A549 (cell line): Measurements from ENCODE around the gene ATP6V0E1. TPM values are rescaled to one million over a fixed set of nuclear protein-coding genes. Genes with fewer than 3 reads are reported as not detected.

ENCODE experiments used
- ATAC-seq, 2 experiments: fragments of 200-7000 bp in 1 of 2; fragments of >200 bp in 1 of 2; cut with Nextera tagmentation in 1 of 2; cut with Tn5 transposase in 1 of 2; 3 replicates each; pipeline versions ENCODE4 v1.8.0 to v1.9.1; 2018 to 2020; ENCODE audit warnings: mild to moderate bottlenecking in 1 of 2, moderate library complexity in 1 of 2
- CTCF ChIA-PET: fragments of 300-600 bp; sonication (Branson Sonifier 250); formaldehyde crosslinking; extraction: SDS; loops from one replicate; lab custom pipeline; 2021; ENCODE audit warnings: antibody characterized with exemption, inconsistent platforms; lab: Yijun Ruan, JAX
- POLR2A ChIA-PET: fragments of 350-600 bp; formaldehyde crosslinking; extraction: SDS; loops from one replicate; lab custom pipeline; 2021; ENCODE audit warnings: antibody characterized with exemption, inconsistent platforms; lab: Yijun Ruan, JAX
- DNase-seq, 2 experiments: peaks; one replicate each; pipeline versions ENCODE4 v3.0.0 to v3.0.0-alpha.2; 2011 to 2016; ENCODE audit warnings: low read depth in 1 of 2, low spot score in 1 of 2
- FAIRE-seq: peaks from 2 replicates; lab custom pipeline; 2011; peaks lifted over from hg19 to GRCh38; lab: Jason Lieb, UNC
- H3K27ac ChIP-seq, 2 experiments: fragments of >200 bp; sonication (Bioruptor Twin); formaldehyde crosslinking; 3 replicates each; pipeline ENCODE4 v1.5.1; 2016 to 2017
- H3K4me1 ChIP-seq: fragments of >200 bp; sonication (Bioruptor Twin); formaldehyde crosslinking; 3 replicates; pipeline ENCODE4 v1.6.1; 2016
- H3K4me2 ChIP-seq: fragments of >200 bp; sonication (Bioruptor Twin); formaldehyde crosslinking; 3 replicates; pipeline ENCODE4 v1.6.1; 2016
- H3K4me3 ChIP-seq: fragments of >200 bp; sonication (Bioruptor Twin); formaldehyde crosslinking; 3 replicates; pipeline ENCODE4 v1.5.1; 2016
- H3K9me3 ChIP-seq: fragments of >200 bp; sonication (Bioruptor Twin); formaldehyde crosslinking; 3 replicates; pipeline ENCODE4 v1.6.1; 2016
- CBX8 ChIP-seq: fragments of 200-600 bp; sonication (generic); IDR thresholded peaks from 2 replicates; pipeline ENCODE4 v1.6.1; 2016
- CHD4 ChIP-seq: fragments of 200-600 bp; sonication (generic); IDR thresholded peaks from 2 replicates; pipeline ENCODE4 v1.6.1; 2016; ENCODE audit warnings: antibody characterized with exemption, mild to moderate bottlenecking, borderline replicate concordance
- EHF ChIP-seq: fragments of 250-450 bp; sonication (Bioruptor Pico); IDR thresholded peaks from 2 replicates; pipeline ENCODE4 v1.5.0; 2020; ENCODE audit warnings: mild to moderate bottlenecking
- FOSB ChIP-seq: fragments of 250-450 bp; sonication (Bioruptor Pico); IDR thresholded peaks from 2 replicates; pipeline ENCODE4 v1.5.0; 2020; ENCODE audit warnings: mild to moderate bottlenecking, moderate library complexity
- GATA3 ChIP-seq: IDR thresholded peaks from 2 replicates; pipeline ENCODE4 v1.6.1; 2012; ENCODE audit warnings: borderline replicate concordance
- HOXB13 ChIP-seq: fragments of 250-450 bp; sonication (Bioruptor Pico); IDR thresholded peaks from 2 replicates; pipeline ENCODE4 v1.5.0; 2020; ENCODE audit warnings: low read depth, mild to moderate bottlenecking, moderate library complexity
- KDM1A ChIP-seq: fragments of 200-600 bp; sonication (generic); IDR thresholded peaks from 2 replicates; pipeline ENCODE4 v1.6.1; 2016; ENCODE audit warnings: low read depth, mild to moderate bottlenecking
- MAFK ChIP-seq: fragments of 450-650 bp; IDR thresholded peaks from 2 replicates; pipeline ENCODE4 v1.6.1; 2014; ENCODE audit not compliant: partially characterized antibody
- NPAS2 ChIP-seq: fragments of 250-450 bp; sonication (Bioruptor Pico); IDR thresholded peaks from 2 replicates; pipeline ENCODE4 v1.8.0; 2022; ENCODE audit warnings: mild to moderate bottlenecking, moderate library complexity, borderline replicate concordance
- NR3C1 ChIP-seq: fragments of >200 bp; sonication (Bioruptor Twin); formaldehyde crosslinking; IDR thresholded peaks from 3 replicates; pipeline ENCODE4 v1.6.1; 2017
- POLR2A ChIP-seq: IDR thresholded peaks from 2 replicates; pipeline ENCODE4 v1.6.1; 2012; ENCODE audit warnings: mild to moderate bottlenecking, low read length
- RCOR1 ChIP-seq: fragments of 150-350 bp; IDR thresholded peaks from 2 replicates; pipeline ENCODE4 v1.6.1; 2014; ENCODE audit warnings: antibody characterized with exemption, low read length, low read depth
- RFX5 ChIP-seq: fragments of 450-650 bp; IDR thresholded peaks from 2 replicates; pipeline ENCODE4 v1.7.1; 2014; ENCODE audit warnings: antibody characterized with exemption, mild to moderate bottlenecking, moderate library complexity
- RNF2 ChIP-seq: fragments of 200-600 bp; sonication (generic); IDR thresholded peaks from 2 replicates; pipeline ENCODE4 v1.6.1; 2016; ENCODE audit warnings: low read depth, mild to moderate bottlenecking, antibody characterized with exemption, moderate library complexity, borderline replicate concordance
- TFCP2L1 ChIP-seq: fragments of 250-450 bp; sonication (Bioruptor Pico); IDR thresholded peaks from 2 replicates; pipeline ENCODE4 v1.5.0; 2021; ENCODE audit warnings: mild to moderate bottlenecking
- ZNF302 ChIP-seq: fragments of 250-450 bp; sonication (Bioruptor Pico); IDR thresholded peaks from 2 replicates; pipeline ENCODE4 v1.9.0; 2021; ENCODE audit warnings: inconsistent platforms, mild to moderate bottlenecking, moderate library complexity
- ZSCAN20 ChIP-seq: fragments of 250-450 bp; sonication (Bioruptor Pico); IDR thresholded peaks from 2 replicates; pipeline ENCODE4 v1.8.0; 2022; ENCODE audit warnings: mild to moderate bottlenecking, moderate library complexity
- WGBS: methylation state at CpG from one replicate; pipeline ENCODE4 v1.1.6; 2017; ENCODE audit errors: missing lambda C conversion rate; 5-methylcytosine and 5-hydroxymethylcytosine counted together
- polyA plus RNA-seq, 4 experiments: library from polyadenylated mRNA; depleted of rRNA in 3 of 4; stranded (reverse); fragments of >200 nt; fragmentation: RNase III in 1 of 4; extraction: RNeasy Plus Mini Kit Qiagen cat#74134 plus additional on column Dnase treatment in 1 of 4; gene quantifications; 2 replicates in 3 of 4; 3 replicates in 1 of 4; pipeline ENCODE4 v1.2.3, GENCODE V29; 2011 to 2017
- TF ChIP-seq, protein P1 (sequence below): IDR thresholded peaks from 2 replicates; pipeline ENCODE4 v1.6.1; 2012; ENCODE audit warnings: low read depth, borderline replicate concordance
- TF ChIP-seq, protein P2 (sequence below): IDR thresholded peaks from 2 replicates; pipeline ENCODE4 v1.6.1; 2012
- TF ChIP-seq, protein P3 (sequence below): fragments of >200 bp; sonication (Bioruptor Twin); formaldehyde crosslinking; IDR thresholded peaks from 3 replicates; pipeline ENCODE4 v1.5.1; 2016
- TF ChIP-seq, protein P4 (sequence below): fragments of 250-450 bp; sonication (Bioruptor Pico); IDR thresholded peaks from 2 replicates; pipeline ENCODE4 v1.5.0; 2020; ENCODE audit warnings: low read depth, mild to moderate bottlenecking, moderate library complexity
- TF ChIP-seq, protein P5 (sequence below): fragments of >200 bp; sonication (Bioruptor Twin); formaldehyde crosslinking; IDR thresholded peaks from 3 replicates; pipeline ENCODE4 v1.6.1; 2016

The ATP6V0E1 gene
- polyA plus RNA-seq, 2 of the 4 experiments (the other 2 are of a cell fraction) = 297 to 344 TPM

DNA sequence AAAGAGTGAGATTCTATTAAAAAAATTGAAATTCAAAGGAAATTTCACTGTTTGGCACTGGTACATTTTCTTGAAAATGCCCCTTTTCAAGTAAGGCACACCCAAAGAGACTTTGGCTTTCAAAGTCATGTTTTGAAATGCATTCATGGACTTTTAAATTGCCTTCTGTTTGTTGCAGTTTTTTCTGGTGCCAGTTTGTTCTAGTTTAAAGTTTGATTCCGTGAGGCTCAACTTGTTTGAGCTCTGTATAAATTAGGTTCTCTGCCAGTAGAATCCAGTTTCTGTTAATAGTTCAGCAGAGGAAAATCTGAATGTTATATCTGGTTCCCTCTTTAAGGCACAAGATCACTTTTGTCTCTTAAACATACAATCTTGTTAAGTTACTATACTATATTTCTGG, 16.4 kb downstream of the ATP6V0E1 start:
- Histone ChIP-seq H3K9me3 (no peaks in the 10 kb centered on the region), H3K4me1 (peaks cover 20% of the 10 kb centered on the region; the same call in 2 of the 3 replicates), H3K27ac (peak overlapping the region in 1 of 2 experiments; percentile 43; a peak in 1 of 6 replicates), H3K4me3 (no peak overlapping the region), H3K4me2 (no peak overlapping the region; the same call in 2 of the 3 replicates)
- ChIA-PET POLR2A (interaction anchor here (1.5 kb wide), 1 partner anchor 17 kb away, joined by 5 read pairs; the partner anchor contains the start of gene ATP6V0E1), CTCF (interaction anchor here (2.0 kb wide), 1 partner anchor 11 kb away, joined by 10 read pairs; no protein-coding TSS in a partner anchor)
- DNase-seq = no peak
- ATAC-seq = no peak
- no peak for FAIRE-seq
- TF ChIP-seq NR3C1 = no peak
- TF ChIP-seq ZSCAN20 (CRISPR knock-in tag) = no peak
- TF ChIP-seq CHD4 = no peak
- no peak for TF ChIP-seq RNF2
- no peak for TF ChIP-seq RFX5
- TF ChIP-seq HOXB13 (CRISPR knock-in tag) = no peak
- TF ChIP-seq, protein P1, sequence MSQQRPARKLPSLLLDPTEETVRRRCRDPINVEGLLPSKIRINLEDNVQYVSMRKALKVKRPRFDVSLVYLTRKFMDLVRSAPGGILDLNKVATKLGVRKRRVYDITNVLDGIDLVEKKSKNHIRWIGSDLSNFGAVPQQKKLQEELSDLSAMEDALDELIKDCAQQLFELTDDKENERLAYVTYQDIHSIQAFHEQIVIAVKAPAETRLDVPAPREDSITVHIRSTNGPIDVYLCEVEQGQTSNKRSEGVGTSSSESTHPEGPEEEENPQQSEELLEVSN = no peak
- 88% methylated on average over 1 of the region's 1 CpG for WGBS

DNA sequence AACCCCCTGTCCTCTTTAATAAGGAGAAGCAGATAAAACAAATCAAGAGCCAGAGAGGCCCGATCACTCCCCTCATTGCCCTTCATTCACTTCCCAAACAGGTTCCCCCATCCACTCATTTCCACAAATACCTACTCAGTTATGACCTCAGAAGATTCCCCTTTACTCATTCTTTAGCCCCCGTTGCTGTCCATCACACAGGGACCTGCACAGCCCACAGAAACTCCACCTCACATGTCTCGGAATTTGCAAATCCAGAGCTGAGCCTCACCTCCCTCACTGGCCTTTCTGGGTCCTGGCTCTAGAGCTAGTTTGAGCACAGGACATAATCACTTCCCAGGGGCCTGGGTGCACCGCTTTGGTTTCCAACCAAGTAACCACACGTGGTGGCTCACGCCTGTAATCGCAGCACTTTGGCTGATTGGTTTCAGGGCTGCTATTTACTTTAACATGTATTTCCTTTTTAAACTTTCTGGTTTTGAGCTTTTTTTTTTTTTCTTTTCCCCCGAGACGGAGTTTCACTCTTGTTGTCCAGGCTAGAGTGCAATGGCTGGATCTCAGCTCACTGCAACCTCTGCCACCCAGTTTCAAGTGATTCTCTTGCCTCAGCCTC, 17.8 kb downstream of the ATP6V0E1 start:
- no peaks in the 10 kb centered on the region for H3K9me3 ChIP-seq
- POLR2A ChIA-PET = interaction anchor here (1.5 kb wide), 1 partner anchor 18 kb away, joined by 5 read pairs; the partner anchor contains the start of gene ATP6V0E1
- ATAC-seq (no peak), DNase-seq (no peak), FAIRE-seq (no peak)
- no peak overlapping the region for H3K27ac ChIP-seq
- no peak overlapping the region for H3K4me3 ChIP-seq
- 93% methylated on average over 9 of the region's 9 CpGs for WGBS
- peaks cover 20% of the 10 kb centered on the region; the same call in 2 of the 3 replicates for H3K4me1 ChIP-seq
- TF ChIP-seq MAFK (no peak), NPAS2 (CRISPR knock-in tag) (no peak), RCOR1 (no peak), RFX5 (no peak)
- TF ChIP-seq, protein P2, sequence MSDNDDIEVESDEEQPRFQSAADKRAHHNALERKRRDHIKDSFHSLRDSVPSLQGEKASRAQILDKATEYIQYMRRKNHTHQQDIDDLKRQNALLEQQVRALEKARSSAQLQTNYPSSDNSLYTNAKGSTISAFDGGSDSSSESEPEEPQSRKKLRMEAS = no peak
- CTCF ChIA-PET = interaction anchor here (0.8 to 3.3 kb wide), 3 partner anchors 9 to 41 kb away, joined by 3 to 9 read pairs (median 5); no protein-coding TSS in a partner anchor
- no peak overlapping the region for H3K4me2 ChIP-seq

DNA sequence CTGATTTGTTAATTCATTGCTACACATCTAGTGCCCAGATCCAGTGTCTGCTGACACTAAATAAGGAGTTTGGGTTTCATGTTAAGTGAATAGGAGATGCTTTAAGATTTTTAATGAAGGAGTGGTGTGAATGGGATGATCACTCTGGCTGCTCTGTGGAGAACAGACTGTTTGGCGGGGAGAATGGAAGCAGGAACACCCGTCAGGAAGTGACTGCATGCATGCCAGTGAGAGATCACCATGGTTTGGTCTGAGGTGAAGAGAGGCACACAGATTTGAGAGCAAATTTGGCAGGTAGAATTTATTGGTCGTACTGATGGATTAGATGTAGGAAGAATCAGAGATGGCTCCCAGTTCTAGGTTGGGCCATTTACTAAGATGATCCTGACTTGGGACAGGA, 19.8 kb downstream of the ATP6V0E1 start:
- POLR2A ChIA-PET = no interaction called here
- FAIRE-seq = no peak
- 96% methylated on average over 3 of the region's 3 CpGs for WGBS
- TF ChIP-seq FOSB (CRISPR knock-in tag) (no peak), EHF (CRISPR knock-in tag) (no peak)
- TF ChIP-seq, all 56 proteins: peak for 0
- Histone ChIP-seq H3K4me1 (peaks cover 20% of the 10 kb centered on the region; the same call in 2 of the 3 replicates), H3K4me2 (no peak overlapping the region), H3K4me3 (no peak overlapping the region), H3K27ac (no peak overlapping the region), H3K9me3 (no peaks in the 10 kb centered on the region)
- CTCF ChIA-PET = interaction anchor here (3.3 kb wide), 1 partner anchor 12 kb away, joined by 9 read pairs; no protein-coding TSS in a partner anchor
- no peak for ATAC-seq
- DNase-seq = no peak

DNA sequence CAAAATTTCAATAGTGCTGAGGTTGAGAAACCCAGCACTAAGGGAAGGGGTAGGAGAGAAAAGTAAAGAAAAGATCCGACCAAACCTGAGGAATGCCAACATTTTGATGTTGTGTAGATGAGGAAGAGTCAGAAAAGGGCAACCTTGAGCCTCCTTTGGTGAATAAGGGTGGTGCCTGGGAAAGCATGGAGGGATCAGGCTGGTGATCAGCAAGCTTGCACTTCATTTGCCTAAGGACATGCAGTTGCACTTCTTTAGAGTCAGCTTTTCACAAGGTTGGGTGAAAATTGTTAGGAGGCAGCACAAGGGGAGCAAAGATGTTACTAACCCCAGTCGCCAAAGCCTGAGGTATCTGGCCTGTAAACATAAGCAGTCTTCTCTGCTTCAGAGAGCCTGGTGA, 20.4 kb downstream of the ATP6V0E1 start:
- FAIRE-seq (no peak), DNase-seq (no peak), ATAC-seq (peak in 1 of 2 experiments; percentile 41; a peak in 2 of 6 replicates)
- ChIA-PET CTCF (interaction anchor here (1.0 to 3.3 kb wide), 2 partner anchors 12 to 290 kb away, joined by 3 to 9 read pairs; no protein-coding TSS in a partner anchor), POLR2A (no interaction called here)
- Histone ChIP-seq H3K27ac (no peak overlapping the region), H3K4me2 (no peak overlapping the region), H3K4me1 (peaks cover 15% of the 10 kb centered on the region; the same call in 2 of the 3 replicates), H3K4me3 (no peak overlapping the region), H3K9me3 (no peaks in the 10 kb centered on the region)
- WGBS = 62% methylated on average over 2 of the region's 2 CpGs
- TF ChIP-seq EHF (CRISPR knock-in tag) (no peak), TFCP2L1 (no peak), CBX8 (no peak), ZNF302 (no peak), POLR2A (no peak), FOSB (CRISPR knock-in tag) (no peak), GATA3 (no peak), KDM1A (no peak), RCOR1 (no peak), CHD4 (no peak)
- TF ChIP-seq, protein P1 = no peak
- TF ChIP-seq, protein P3, sequence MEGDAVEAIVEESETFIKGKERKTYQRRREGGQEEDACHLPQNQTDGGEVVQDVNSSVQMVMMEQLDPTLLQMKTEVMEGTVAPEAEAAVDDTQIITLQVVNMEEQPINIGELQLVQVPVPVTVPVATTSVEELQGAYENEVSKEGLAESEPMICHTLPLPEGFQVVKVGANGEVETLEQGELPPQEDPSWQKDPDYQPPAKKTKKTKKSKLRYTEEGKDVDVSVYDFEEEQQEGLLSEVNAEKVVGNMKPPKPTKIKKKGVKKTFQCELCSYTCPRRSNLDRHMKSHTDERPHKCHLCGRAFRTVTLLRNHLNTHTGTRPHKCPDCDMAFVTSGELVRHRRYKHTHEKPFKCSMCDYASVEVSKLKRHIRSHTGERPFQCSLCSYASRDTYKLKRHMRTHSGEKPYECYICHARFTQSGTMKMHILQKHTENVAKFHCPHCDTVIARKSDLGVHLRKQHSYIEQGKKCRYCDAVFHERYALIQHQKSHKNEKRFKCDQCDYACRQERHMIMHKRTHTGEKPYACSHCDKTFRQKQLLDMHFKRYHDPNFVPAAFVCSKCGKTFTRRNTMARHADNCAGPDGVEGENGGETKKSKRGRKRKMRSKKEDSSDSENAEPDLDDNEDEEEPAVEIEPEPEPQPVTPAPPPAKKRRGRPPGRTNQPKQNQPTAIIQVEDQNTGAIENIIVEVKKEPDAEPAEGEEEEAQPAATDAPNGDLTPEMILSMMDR = no peak
- TF ChIP-seq, protein P4, sequence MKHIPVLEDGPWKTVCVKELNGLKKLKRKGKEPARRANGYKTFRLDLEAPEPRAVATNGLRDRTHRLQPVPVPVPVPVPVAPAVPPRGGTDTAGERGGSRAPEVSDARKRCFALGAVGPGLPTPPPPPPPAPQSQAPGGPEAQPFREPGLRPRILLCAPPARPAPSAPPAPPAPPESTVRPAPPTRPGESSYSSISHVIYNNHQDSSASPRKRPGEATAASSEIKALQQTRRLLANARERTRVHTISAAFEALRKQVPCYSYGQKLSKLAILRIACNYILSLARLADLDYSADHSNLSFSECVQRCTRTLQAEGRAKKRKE (CRISPR knock-in tag) = no peak
- TF ChIP-seq, protein P5, sequence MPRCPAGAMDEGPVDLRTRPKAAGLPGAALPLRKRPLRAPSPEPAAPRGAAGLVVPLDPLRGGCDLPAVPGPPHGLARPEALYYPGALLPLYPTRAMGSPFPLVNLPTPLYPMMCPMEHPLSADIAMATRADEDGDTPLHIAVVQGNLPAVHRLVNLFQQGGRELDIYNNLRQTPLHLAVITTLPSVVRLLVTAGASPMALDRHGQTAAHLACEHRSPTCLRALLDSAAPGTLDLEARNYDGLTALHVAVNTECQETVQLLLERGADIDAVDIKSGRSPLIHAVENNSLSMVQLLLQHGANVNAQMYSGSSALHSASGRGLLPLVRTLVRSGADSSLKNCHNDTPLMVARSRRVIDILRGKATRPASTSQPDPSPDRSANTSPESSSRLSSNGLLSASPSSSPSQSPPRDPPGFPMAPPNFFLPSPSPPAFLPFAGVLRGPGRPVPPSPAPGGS = no peak
